A549 (cell line): ENCODE results near the gene ATG9A.

Source experiments
- CTCF ChIP-seq: fragments of >200 bp; sonication (Bioruptor Twin); formaldehyde crosslinking; IDR thresholded peaks from 3 replicates; pipeline ENCODE4 v1.5.1; 2016
- FOXS1 ChIP-seq: fragments of 250-450 bp; sonication (Bioruptor Pico); IDR thresholded peaks from 2 replicates; pipeline ENCODE4 v1.5.0; 2020; ENCODE audit warnings: mild to moderate bottlenecking, moderate library complexity
- JUN ChIP-seq, 2 experiments: fragments of >200 bp; sonication (Bioruptor Twin); formaldehyde crosslinking; IDR thresholded peaks; 2 replicates in 1 of 2; 3 replicates in 1 of 2; pipeline ENCODE4 v1.6.1; 2016 to 2017
- POLR2A ChIP-seq: IDR thresholded peaks from 2 replicates; pipeline ENCODE4 v1.6.1; 2012; ENCODE audit warnings: mild to moderate bottlenecking, low read length
- RCOR1 ChIP-seq: fragments of 150-350 bp; IDR thresholded peaks from 2 replicates; pipeline ENCODE4 v1.6.1; 2014; ENCODE audit warnings: antibody characterized with exemption, low read length, low read depth
- SREBF2 ChIP-seq: fragments of 450-650 bp; IDR thresholded peaks from 2 replicates; pipeline ENCODE4 v1.6.1; 2014; ENCODE audit warnings: mild to moderate bottlenecking, moderate library complexity
- TF ChIP-seq, protein P1 (sequence below): fragments of 200-600 bp; sonication (generic); IDR thresholded peaks from 2 replicates; pipeline ENCODE4 v1.6.1; 2016; ENCODE audit warnings: antibody characterized with exemption, mild to moderate bottlenecking, moderate library complexity

GRCh38 chr2:219181531-219181930, 47.9 kb downstream of the ATG9A start:
- TF ChIP-seq CTCF (no peak), RCOR1 (no peak), FOXS1 (CRISPR knock-in tag) (no peak), JUN (IDR thresholded peaks at IDR 0.05) (no peak), SREBF2 (no peak), POLR2A (no peak)
- TF ChIP-seq, protein P1, sequence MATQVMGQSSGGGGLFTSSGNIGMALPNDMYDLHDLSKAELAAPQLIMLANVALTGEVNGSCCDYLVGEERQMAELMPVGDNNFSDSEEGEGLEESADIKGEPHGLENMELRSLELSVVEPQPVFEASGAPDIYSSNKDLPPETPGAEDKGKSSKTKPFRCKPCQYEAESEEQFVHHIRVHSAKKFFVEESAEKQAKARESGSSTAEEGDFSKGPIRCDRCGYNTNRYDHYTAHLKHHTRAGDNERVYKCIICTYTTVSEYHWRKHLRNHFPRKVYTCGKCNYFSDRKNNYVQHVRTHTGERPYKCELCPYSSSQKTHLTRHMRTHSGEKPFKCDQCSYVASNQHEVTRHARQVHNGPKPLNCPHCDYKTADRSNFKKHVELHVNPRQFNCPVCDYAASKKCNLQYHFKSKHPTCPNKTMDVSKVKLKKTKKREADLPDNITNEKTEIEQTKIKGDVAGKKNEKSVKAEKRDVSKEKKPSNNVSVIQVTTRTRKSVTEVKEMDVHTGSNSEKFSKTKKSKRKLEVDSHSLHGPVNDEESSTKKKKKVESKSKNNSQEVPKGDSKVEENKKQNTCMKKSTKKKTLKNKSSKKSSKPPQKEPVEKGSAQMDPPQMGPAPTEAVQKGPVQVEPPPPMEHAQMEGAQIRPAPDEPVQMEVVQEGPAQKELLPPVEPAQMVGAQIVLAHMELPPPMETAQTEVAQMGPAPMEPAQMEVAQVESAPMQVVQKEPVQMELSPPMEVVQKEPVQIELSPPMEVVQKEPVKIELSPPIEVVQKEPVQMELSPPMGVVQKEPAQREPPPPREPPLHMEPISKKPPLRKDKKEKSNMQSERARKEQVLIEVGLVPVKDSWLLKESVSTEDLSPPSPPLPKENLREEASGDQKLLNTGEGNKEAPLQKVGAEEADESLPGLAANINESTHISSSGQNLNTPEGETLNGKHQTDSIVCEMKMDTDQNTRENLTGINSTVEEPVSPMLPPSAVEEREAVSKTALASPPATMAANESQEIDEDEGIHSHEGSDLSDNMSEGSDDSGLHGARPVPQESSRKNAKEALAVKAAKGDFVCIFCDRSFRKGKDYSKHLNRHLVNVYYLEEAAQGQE: no peak
